HepG2 (cell line): ENCODE data around the gene ST8SIA3. TPM values are rescaled to one million over a fixed set of nuclear protein-coding genes. Genes with fewer than 3 reads are reported as not detected.

Source experiments
- ARNT2 ChIP-seq: sonication (generic); formaldehyde crosslinking; IDR thresholded peaks from 2 replicates; pipeline ENCODE4 v1.8.0; 2022; ENCODE audit warnings: mild to moderate bottlenecking, low read depth, missing genetic modification reagents, moderate library complexity
- ATF4 ChIP-seq, 2 experiments: fragments of 450-650 bp in 1 of 2; sonication (generic) in 1 of 2; formaldehyde crosslinking; IDR thresholded peaks; 2 replicates each; pipeline versions ENCODE4 v1.5.0 to v1.8.0; 2020 to 2022; ENCODE audit warnings: mild to moderate bottlenecking in 1 of 2, missing genetic modification reagents in 1 of 2
- CEBPB ChIP-seq: IDR thresholded peaks from 2 replicates; pipeline ENCODE4 v1.6.1; 2011; ENCODE audit warnings: low read depth, low read length, improper control_type of control experiment, borderline replicate concordance
- CREM ChIP-seq, 2 experiments: sonication (generic) in 1 of 2; formaldehyde crosslinking in 1 of 2; IDR thresholded peaks; 2 replicates each; pipeline versions ENCODE4 v1.4.0 to v1.6.1; 2016 to 2020; ENCODE audit warnings: antibody characterized with exemption in 1 of 2, mild to moderate bottlenecking in 1 of 2, missing genetic modification reagents in 1 of 2
- HMGA1 ChIP-seq: sonication (generic); formaldehyde crosslinking; conservative IDR thresholded peaks from 2 replicates; pipeline ENCODE4 v1.4.0; 2020; ENCODE audit warnings: missing genetic modification reagents
- HMGXB4 ChIP-seq, 2 experiments: sonication (generic) in 1 of 2; formaldehyde crosslinking in 1 of 2; IDR thresholded peaks; 2 replicates each; pipeline versions ENCODE4 v1.4.0 to v1.6.1; 2018 to 2020; ENCODE audit warnings: missing genetic modification reagents in 2 of 2, borderline replicate concordance in 1 of 2, low read depth in 1 of 2, mild to moderate bottlenecking in 1 of 2, missing biosample characterization in 1 of 2
- IRX3 ChIP-seq: sonication (generic); formaldehyde crosslinking; IDR thresholded peaks from 2 replicates; pipeline ENCODE4 v1.8.1; 2023; ENCODE audit warnings: mild to moderate bottlenecking, low read depth, missing genetic modification reagents, borderline replicate concordance
- MEIS2 ChIP-seq: sonication (generic); formaldehyde crosslinking; IDR thresholded peaks from 2 replicates; pipeline ENCODE4 v1.9.0; 2021; ENCODE audit warnings: mild to moderate bottlenecking, missing genetic modification reagents
- MLLT10 ChIP-seq: sonication (generic); formaldehyde crosslinking; IDR thresholded peaks from 2 replicates; pipeline ENCODE4 v1.4.0; 2020; ENCODE audit warnings: missing genetic modification reagents
- NFATC3 ChIP-seq: sonication (generic); formaldehyde crosslinking; IDR thresholded peaks from 2 replicates; pipeline ENCODE4 v1.5.1; 2020; ENCODE audit warnings: mild to moderate bottlenecking, missing genetic modification reagents
- PPARG ChIP-seq: conservative IDR thresholded peaks from 2 replicates; pipeline ENCODE4 v1.6.1; 2016; ENCODE audit warnings: missing biosample characterization, missing genetic modification reagents
- RNF2 ChIP-seq: fragments of 450-650 bp; conservative IDR thresholded peaks from 2 replicates; pipeline ENCODE4 v1.6.1; 2016; ENCODE audit warnings: low read depth
- SALL2 ChIP-seq: sonication (generic); formaldehyde crosslinking; IDR thresholded peaks from 2 replicates; pipeline ENCODE4 v1.8.1; 2023; ENCODE audit warnings: mild to moderate bottlenecking, missing genetic modification reagents, inconsistent platforms
- SP1 ChIP-seq, 2 experiments: fragments of 450-650 bp in 1 of 2; sonication (generic) in 1 of 2; formaldehyde crosslinking in 1 of 2; IDR thresholded peaks; 2 replicates each; pipeline versions ENCODE4 v1.4.0 to v1.6.1; 2016 to 2020; ENCODE audit warnings: missing genetic modification reagents in 1 of 2
- TCF7L2 ChIP-seq: IDR thresholded peaks from 2 replicates; pipeline ENCODE4 v1.6.1; 2011; ENCODE audit warnings: mild to moderate bottlenecking, low read depth, low read length, moderate library complexity
- TSC22D2 ChIP-seq: sonication (generic); formaldehyde crosslinking; IDR thresholded peaks from 2 replicates; pipeline ENCODE4 v1.5.1; 2020; ENCODE audit warnings: missing genetic modification reagents, mild to moderate bottlenecking, borderline replicate concordance
- YEATS2 ChIP-seq: sonication (generic); formaldehyde crosslinking; IDR thresholded peaks from 2 replicates; pipeline ENCODE4 v1.4.0; 2020; ENCODE audit warnings: missing genetic modification reagents, borderline replicate concordance
- ZFY ChIP-seq: sonication (generic); formaldehyde crosslinking; IDR thresholded peaks from 2 replicates; pipeline ENCODE4 v1.4.0; 2020; ENCODE audit warnings: missing genetic modification reagents
- ZNF121 ChIP-seq: sonication (generic); formaldehyde crosslinking; IDR thresholded peaks from 2 replicates; pipeline ENCODE4 v1.5.0; 2020; ENCODE audit warnings: mild to moderate bottlenecking, missing genetic modification reagents
- ZNF282 ChIP-seq: fragments of 450-650 bp; IDR thresholded peaks from 2 replicates; pipeline ENCODE4 v1.6.1; 2018; ENCODE audit not compliant: partially characterized antibody
- ZNF432 ChIP-seq: sonication (generic); formaldehyde crosslinking; IDR thresholded peaks from 2 replicates; pipeline ENCODE4 v1.5.0; 2020; ENCODE audit warnings: missing genetic modification reagents, mild to moderate bottlenecking, borderline replicate concordance
- ZNF615 ChIP-seq: sonication (generic); formaldehyde crosslinking; IDR thresholded peaks from 2 replicates; pipeline ENCODE4 v1.5.0; 2020; ENCODE audit warnings: mild to moderate bottlenecking, missing genetic modification reagents, borderline replicate concordance
- ZNF670 ChIP-seq: sonication (generic); formaldehyde crosslinking; IDR thresholded peaks from 2 replicates; pipeline ENCODE4 v1.8.0; 2022; ENCODE audit warnings: mild to moderate bottlenecking, missing genetic modification reagents, borderline replicate concordance
- ZNF710 ChIP-seq: sonication (generic); formaldehyde crosslinking; IDR thresholded peaks from 2 replicates; pipeline ENCODE4 v1.5.0; 2020; ENCODE audit warnings: mild to moderate bottlenecking, missing genetic modification reagents, borderline replicate concordance
- ZNF737 ChIP-seq: sonication (generic); formaldehyde crosslinking; IDR thresholded peaks from 2 replicates; pipeline ENCODE4 v1.5.0; 2020; ENCODE audit warnings: missing genetic modification reagents, mild to moderate bottlenecking, borderline replicate concordance
- ZNF83 ChIP-seq: sonication (generic); formaldehyde crosslinking; IDR thresholded peaks from 2 replicates; pipeline ENCODE4 v1.4.0; 2020; ENCODE audit warnings: missing genetic modification reagents, mild to moderate bottlenecking, borderline replicate concordance
- ZSCAN22 ChIP-seq: sonication (generic); formaldehyde crosslinking; IDR thresholded peaks from 2 replicates; pipeline ENCODE4 v1.4.0; 2020; ENCODE audit warnings: mild to moderate bottlenecking, missing genetic modification reagents
- polyA plus RNA-seq, 8 experiments: library from polyadenylated mRNA; depleted of rRNA in 3 of 8; stranded (reverse) in 7 of 8; unstranded in 1 of 8; fragments of >200 nt; fragmentation: Illumina TruSeq in 4 of 8; extraction: Trizol in 4 of 8; gene quantifications; 2 replicates each; pipeline versions ENCODE4 v1.2.1 to v1.2.3, GENCODE V29; 2011 to 2016; ENCODE audit warnings: low read depth in 4 of 8, missing spikeins in 1 of 8, mixed read lengths in 1 of 8; ENCODE audit not compliant: insufficient read depth in 1 of 8
- total RNA-seq, 5 experiments: library from RNA; depleted of rRNA; stranded (reverse); fragments of >200 nt; fragmentation: Illumina TruSeq; extraction: Trizol; gene quantifications; 2 replicates each; pipeline ENCODE4 v1.2.3, GENCODE V29; 2016; ENCODE audit warnings: low read depth in 1 of 5

The ST8SIA3 gene
- total and polyA plus RNA-seq, 2 of the 13 experiments (the other 11 are each of a cell fraction or from before 2014, with no cell fraction given) = not detected

GRCh38 chr18:57353940-57354461, 1.6 kb downstream of the ST8SIA3 start (continued):
- TF ChIP-seq ZNF432 (no peak), CEBPB (no peak), IRX3 (CRISPR knock-in tag) (0 out of 2 replicates have a peak, but pooled peaks have one; percentile 55), MLLT10 (CRISPR knock-in tag) (no peak), ZFY (CRISPR knock-in tag) (peak; percentile 49), TSC22D2 (peak; percentile 93), ZNF121 (CRISPR knock-in tag) (no peak), ATF4 (CRISPR knock-in tag; IDR thresholded peaks at IDR 0.05) (0 out of 4 replicates have a peak, but pooled peaks of 1 of the 2 experiments have one; percentile 18), YEATS2 (CRISPR knock-in tag) (no peak), RNF2 (no peak), ZSCAN22 (CRISPR knock-in tag) (no peak), ZNF670 (CRISPR knock-in tag) (no peak), ZNF737 (CRISPR knock-in tag) (no peak), MEIS2 (CRISPR knock-in tag) (peak; percentile 74; the same call in 1 of the 2 replicates), ZNF615 (CRISPR knock-in tag) (no peak), HMGA1 (CRISPR knock-in tag) (no peak), SP1 (IDR thresholded peaks at IDR 0.05) (no peak), SP1 (CRISPR knock-in tag; IDR thresholded peaks at IDR 0.05) (no peak), NFATC3 (CRISPR knock-in tag) (no peak), ARNT2 (CRISPR knock-in tag) (peak; percentile 73), CREM (IDR thresholded peaks at IDR 0.05) (no peak), CREM (CRISPR knock-in tag; IDR thresholded peaks at IDR 0.05) (no peak), TCF7L2 (no peak), ZNF282 (no peak), PPARG (CRISPR knock-in tag) (no peak), HMGXB4 (CRISPR knock-in tag; IDR thresholded peaks at IDR 0.05; ENCODE audit: borderline replicate concordance in 1 of 2, low read depth in 1 of 2) (no peak), ZNF710 (CRISPR knock-in tag) (no peak), SALL2 (CRISPR knock-in tag) (no peak), ZNF83 (CRISPR knock-in tag) (no peak)
